Activated CD8-positive, alpha-beta memory T cell treated with anti-CD3 and anti-CD28 coated beads, Interleukin-2, amount 50 U/mL, for 48 hours (primary cell): ENCODE results near the gene SCAF11.

ENCODE experiments used
- DNase-seq: peaks from one replicate; pipeline ENCODE4 v3.0.0-alpha.2; 2020

Gene SCAF11

DNA sequence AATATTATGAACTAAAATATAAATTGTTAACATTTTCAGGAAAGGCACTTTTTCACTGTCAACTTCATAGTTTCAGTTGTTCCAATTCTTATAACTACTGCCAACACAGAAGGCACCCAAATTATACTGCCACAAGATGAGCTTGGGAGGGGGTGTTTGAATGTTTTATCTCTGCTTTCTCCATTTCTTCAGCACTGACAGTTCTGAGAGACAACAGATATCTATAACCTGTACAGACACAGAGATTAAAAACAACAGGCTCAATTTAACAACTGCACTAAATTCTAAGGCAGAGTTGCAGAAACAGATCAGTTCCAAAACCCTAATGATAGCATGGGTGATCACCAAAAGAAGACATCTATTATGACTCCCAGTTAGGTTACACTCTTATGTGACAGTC lies 12.8 kb downstream of the SCAF11 start:
- no peak for DNase-seq

DNA sequence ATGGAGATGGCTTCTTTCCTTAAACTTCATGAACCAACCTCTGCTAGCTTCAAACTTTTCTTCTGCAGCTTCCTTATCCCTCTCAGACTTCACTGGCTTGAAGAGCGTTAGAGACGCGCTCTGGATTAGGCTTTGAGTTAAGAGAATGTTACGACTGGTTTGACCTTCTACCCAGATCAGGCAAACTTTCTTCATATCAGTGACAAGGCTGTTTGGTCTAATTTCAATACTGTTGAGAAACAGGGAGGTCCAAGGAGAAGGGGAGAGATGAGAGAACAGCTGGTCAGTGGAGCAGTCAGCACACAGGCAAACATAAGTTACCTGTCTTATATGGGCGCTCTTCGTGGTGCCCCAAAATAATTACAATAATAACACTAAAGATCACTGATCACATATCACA lies 14.9 kb downstream of the SCAF11 start:
- no peak for DNase-seq

DNA sequence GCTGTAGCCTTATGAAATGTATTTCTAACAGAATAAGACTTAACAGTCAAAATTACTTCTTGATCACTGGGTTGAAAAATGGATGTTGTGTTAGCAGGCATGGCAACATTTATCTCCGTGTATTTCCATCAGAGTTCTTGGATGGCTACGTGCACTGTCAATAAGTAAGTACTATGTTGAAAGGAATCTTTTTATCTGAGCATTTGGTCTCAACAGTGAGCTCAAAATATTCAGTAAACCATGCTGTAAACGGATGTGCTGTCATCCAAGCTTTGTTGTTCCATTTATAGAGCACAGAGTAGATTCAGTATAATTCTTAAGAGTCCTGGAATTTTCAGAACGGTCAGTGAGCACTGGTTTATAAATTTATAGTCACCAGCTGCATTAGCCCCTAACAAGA lies 15.5 kb downstream of the SCAF11 start:
- no peak for DNase-seq

DNA sequence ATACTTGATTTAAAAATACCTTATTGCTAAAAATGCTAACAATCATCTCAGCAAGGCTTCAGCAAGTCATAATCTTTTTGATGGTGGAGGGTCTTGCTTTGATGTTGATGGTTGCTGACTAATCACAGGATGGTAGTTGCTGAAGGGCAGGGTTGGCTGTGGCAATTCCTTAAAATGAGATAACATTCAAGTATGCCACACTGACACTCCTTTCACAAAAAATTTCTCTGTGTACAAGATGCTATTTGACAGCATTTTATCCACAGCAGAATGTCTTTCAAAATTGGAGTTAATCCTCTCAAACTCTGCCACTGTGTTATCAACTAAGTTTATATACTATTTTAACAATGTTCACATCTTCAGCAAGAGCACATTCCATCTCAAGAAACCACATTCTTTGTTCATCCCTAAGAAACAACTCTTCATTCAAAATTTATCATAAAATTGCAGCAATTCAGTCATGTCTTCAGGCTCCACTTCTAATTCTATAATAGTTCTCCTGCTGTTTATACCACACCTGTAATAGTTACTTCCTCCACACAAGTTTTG lies 16.1 kb downstream of the SCAF11 start:
- no peak for DNase-seq

DNA sequence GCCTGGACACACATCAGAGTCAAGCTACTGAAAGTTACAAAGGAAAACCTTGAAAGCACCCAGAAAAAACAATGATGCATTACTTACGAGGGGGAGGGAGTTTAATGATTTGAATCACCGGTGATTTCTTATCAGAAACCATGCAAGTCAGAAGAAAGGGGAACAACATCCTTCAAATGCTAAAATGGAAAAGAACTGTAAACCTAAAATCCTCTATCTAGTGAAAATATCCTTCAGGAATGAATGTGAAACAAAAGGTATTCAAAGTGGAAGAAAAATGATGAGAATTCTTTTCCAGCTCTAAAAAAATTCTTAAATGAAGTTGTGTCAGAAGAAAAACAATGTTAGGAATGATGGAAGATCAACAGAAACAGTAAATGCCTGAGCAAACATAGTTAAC lies 16.8 kb downstream of the SCAF11 start:
- no peak for DNase-seq

DNA sequence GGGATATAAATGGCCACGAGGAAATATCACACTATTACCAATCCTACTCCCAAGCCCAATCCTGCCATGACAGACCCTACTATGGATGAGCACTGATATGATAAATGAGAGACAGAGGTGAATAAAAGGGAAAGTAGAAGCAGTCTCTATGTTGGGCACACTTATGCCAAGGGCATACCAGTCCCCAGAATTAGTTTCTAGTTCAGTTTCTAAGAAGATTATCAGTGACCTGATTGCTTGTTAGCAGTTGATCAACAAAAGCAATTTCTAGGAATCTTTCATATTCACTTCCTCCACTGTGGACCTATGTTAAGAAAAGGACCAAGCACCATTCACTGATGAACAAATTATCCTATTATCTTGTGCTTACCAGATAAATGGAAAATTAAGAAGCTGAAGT lies 20.0 kb downstream of the SCAF11 start:
- no peak for DNase-seq

DNA sequence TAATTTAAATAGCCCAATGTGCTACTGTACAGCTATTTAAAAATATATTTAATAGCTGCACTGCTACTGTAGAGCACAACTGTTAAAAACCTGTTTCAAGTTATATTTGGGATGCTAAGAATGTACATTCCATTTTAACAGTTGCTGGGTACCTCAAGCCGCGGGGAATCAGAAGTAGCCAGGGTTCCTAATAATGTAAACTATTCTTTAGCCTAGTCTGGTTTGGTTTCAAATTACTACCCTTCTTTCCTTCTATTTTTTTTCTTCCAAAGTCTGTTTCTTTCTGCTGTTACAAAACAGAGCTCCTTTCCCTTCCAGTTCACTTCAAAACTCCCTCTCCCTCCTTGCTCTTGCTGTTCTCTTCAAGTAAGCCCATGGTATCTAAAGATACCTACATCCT lies 21.3 kb downstream of the SCAF11 start:
- DNase-seq: no peak

DNA sequence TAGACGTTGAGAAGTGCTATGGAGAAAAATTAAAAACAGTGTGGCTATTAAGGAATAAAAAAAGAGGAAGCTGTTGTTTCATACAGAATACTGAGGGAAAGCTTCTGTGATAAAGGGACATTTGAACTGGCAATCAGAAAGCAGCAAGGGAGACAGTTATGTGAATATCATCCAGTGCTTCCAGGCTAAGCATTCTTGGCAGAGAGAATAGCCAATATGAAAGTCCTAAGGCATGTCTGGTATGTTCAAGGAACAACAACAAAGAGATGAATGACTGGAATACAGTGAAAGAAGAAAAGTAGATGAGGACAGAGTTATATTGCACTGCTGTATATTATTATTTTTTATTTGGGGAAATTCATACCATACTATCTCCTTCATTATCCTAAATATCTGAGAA lies 23.9 kb downstream of the SCAF11 start:
- no peak for DNase-seq

DNA sequence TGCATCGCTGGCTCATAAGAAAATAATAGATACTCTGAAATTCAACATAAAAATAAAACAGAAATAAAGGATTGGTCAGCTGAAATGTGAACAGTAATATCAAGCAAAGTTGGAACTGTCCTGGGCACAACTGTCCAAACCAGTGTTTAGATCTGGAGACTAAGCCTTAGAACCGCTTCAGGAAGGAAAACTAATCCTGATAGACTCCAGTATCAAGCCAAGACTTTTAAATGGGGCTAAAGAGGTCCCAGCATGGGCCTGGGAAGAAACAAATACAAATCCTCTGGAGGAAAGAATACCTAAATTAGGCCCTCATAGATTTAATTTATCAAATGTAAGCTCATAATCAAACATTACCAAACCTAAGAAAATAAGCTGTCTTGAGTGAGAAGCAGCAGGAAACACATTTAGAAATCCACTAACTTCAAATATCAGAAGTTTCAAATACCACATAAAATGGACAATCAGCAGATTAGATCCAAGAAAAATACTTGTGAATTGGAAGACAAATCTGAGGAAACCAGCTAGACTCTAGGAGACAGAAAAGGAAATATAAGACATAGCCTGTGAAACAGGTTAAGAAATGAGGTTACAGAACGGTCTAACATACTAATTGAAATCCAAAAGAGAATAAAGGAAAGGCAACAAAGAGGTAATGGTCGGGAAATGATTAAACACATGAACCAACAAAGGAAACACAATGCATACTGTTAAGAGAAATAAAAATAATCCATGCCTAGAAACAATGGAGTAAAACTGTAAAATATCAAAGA lies 27.6 kb downstream of the SCAF11 start:
- no peak for DNase-seq

DNA sequence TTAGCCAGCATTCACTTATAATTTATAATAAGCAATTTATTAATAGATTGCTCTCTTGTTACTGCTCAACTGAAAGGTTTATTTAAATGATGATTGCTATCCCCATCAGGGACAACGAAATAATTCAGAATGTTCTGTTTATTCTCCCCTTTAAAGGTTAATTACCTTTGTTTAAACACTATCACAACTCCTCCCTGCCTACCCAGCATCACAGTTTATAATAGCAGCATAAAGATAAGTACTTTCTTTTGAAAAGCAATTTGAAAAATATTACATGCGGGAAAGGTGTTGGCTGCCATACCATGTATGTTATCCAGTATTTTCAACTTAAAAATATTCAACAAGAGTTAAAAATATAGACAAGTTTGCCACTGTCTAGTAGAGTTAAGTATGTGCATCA lies 30.6 kb downstream of the SCAF11 start:
- no peak for DNase-seq

DNA sequence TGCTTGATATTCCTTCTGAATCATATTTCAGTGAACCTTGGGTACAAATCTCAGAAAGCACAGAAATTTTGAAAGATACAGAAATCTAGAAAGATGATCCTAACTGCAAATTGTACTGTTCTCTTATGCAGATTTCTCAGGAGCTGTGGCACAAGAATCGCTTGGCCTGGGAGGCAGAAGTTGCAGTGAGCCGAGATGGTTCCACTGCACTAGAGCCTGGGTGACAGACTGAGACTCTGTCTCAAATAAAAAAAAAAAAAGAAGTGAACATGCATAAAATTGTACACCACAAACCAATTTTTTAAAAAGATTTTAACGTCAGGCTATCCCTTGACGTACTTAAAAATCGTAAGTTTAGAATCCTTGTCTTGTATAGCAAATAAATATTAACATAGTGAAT lies 31.3 kb downstream of the SCAF11 start:
- no peak for DNase-seq

DNA sequence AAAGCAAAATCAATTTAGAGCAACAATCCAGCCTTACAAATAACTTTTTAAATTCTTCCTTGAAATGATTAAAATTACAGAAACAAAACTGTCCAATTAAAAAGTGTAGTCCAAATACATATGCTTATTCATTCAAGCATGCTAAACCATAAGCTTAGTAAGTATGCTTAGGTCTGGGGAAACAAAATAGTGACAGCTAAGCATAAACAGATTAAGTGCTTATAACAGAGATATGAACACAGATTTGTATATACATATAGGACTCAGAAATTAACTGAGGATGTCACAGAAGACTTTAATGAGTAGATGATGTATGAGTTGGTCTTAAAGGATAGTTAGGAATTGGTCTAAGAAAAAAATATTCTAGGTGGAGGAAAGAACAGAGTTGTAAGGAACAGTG lies 41.8 kb downstream of the SCAF11 start:
- no peak for DNase-seq

DNA sequence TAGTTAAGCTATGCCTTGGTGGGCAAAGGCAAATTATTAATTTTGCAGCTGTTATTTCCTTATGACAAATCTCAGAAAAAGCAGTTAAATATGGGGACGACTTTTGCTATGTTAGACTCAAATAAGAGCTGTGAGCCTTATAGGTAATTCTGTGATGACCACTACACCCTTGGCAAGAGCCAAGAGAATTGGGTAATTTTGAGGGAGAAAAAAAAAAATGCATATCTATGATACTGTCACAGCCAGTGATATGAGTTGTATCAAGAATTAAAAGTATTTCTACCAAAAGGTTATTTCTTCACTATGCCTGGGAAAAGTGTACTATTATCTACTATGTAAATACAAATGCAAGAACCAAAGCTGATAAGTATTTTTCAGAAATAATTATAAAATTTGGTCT lies 43.9 kb downstream of the SCAF11 start:
- DNase-seq: no peak

DNA sequence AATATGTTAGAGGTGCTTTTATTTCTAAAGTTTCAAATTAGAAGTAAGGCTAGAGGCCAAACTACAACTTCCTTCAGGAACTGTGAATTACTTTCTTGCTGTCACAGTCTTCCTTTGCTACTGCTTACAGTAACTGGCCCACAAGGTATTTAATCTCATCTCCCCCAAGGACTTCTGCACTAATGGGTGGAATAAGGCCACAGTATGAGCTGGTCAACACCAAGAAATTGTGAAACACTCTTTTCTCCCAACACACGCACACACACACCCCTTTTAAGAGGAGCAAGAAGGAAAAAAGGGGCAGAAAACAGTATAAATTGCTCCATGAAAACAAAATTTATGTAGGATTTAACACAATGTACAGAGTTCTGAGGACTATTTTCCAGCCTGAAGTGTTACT lies 45.6 kb downstream of the SCAF11 start:
- DNase-seq: no peak

DNA sequence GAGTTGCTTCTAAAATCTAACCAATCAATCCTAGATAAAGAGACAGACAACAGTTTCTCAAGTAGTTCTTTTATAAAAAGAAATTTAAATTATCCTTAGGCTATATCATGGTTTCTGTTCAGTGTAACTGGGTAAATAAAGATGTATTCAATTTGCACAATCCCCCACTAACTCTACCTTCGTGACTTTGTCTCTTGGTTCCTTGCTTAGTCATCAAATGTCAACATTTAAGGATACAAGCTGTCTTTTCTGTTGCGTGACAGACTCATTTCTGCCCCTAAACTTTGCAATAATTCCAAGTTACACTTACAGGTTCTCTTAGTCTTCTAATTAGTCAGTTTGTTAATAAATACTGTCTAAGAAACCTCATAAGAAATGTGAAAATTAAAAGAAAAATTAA lies 50.6 kb downstream of the SCAF11 start:
- no peak for DNase-seq

DNA sequence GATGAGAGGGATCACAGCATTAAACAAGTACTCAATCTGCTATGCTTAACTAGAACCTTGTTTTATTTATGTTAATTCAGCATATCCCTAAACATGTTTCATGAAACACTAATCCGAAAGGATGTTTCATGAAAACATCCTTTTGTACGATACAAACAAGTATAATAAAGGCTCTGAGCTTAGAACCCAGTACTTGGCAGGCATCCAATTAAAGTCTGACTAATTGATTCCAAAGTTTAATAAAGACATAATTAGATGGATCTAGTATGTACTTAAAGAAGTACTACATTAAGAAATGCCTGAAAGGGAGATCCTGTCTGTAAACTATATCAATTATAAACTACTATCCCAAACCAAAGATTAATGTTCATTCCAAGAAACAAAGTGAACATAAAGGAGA lies 51.8 kb downstream of the SCAF11 start:
- DNase-seq: no peak

DNA sequence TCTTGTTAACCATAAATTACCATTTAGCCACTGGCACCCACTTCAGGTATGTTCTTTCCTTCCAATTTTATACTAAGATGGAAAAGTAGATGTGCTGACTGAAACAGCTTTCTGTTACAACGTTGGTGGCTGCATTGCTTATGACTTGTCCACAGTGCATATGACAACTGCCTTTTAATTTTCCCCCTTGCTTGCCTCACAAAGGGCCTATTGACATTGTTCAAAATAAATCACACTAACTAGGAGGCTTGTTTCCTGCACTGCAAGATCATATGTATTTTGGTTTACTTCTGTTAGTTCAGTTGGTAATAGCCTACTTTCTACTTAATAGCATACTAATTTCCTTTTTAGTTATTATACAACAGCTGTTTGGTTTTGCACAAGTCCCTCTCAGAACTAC lies 55.4 kb downstream of the SCAF11 start:
- DNase-seq: no peak

DNA sequence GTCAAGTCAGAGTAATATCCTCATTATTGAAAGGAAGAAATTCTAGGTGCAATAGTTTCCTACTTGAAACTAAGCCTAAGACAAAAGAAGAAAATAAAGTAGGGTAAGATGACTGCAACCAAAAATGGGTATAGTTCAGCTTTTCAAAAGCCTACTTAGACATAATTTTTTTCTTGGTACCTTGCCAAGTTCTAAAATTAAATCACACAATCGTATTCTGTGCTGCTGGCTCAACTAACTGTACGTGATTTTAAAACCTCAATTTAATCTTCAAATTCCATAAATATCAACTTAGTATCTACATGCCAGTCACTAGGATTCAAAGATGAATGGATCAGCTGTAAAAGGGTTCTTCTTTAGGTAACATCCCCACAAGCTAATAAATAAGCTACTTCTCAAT lies 56.9 kb downstream of the SCAF11 start:
- DNase-seq: no peak

DNA sequence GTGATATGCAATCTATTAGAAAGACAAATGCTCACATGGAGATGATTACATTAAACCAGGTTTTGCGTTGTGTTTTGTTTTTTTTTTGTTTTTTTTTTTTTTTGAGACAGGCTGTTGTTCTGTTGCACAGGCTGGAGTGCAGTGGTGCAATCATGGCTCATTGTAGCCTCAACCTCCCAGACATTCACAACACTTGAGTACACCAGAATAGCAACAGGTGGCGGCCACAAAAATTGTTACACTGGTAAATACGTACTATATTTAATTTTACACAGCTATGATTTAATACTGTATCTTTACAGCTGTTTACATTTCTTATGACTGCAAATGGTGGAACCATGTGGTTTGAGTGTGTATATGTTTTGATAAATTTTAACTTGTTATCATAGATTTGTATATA lies 60.0 kb downstream of the SCAF11 start:
- no peak for DNase-seq

DNA sequence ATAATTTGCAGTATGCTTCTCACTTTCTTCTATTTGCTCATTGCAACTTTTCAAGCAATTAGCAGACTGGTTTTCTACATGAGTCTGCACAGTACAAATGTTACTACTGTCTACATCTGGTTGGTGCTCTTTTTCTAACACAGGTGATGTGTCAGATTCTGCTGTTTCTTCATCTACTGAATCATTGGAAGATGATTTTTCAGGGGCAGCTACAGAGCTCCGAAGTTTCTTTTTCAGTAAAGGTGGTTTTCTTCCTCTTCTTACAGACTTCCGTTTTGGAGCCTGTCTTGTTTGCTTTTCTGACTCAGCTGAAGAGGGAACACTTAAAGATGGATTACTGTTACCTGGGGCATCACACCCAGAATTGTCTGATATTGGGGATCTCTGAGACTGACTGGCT lies 62.1 kb downstream of the SCAF11 start:
- no peak for DNase-seq

DNA sequence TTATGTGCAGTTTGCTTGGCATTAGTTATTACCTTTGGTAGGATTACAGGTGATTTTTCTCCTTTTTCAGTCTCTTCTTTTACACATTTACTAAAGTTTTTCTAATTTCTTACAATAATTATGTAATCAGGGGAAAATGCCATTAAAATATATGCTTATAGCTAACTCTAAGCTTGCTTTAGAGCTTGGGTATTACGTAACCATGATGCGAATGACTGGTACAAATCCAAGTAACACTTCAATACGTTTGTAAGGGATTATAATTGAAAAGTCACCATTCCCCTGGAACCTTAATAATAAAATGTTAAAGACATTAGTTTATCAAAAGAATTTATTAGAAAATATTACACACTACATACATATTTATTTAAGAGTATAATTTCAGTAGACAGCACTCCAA lies 71.6 kb downstream of the SCAF11 start:
- no peak for DNase-seq

DNA sequence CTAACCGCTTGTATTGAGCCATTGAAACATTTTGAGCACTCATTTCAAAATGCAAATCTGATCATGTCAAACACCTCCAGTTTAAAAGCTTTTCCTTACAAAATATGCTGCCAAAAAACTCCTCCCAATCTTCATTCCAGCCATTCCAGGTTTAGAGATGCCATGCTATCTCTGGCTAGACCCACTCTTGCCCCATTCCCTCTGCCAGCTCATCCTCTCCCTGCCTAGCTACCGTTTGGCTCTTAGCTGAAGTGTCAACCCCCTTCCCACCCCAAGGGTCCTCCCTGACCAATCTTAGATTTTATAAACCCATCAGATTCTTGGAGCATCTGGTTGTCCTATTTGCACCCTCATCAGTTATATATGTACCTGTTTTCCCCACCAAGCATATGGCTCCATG lies 75.0 kb downstream of the SCAF11 start:
- DNase-seq: no peak

DNA sequence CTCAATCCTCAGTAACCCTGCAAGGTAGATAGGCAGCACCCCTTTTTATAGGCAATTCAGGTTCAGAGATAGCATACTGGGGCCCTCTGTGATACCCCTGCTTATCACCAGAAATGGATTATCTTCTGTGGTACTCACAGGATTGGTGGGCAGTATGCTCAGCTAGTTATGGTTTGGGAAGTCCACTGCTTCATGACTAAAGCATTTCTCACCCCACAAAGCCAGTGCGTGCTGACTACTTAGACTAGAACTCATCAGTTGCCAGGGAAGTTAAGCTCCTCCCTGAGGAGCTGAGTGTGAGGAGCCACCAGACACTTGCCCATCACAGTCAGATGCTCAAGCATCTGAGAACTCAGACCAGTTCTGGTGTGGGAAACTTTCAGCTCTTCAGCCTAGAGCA lies 76.3 kb downstream of the SCAF11 start:
- no peak for DNase-seq

DNA sequence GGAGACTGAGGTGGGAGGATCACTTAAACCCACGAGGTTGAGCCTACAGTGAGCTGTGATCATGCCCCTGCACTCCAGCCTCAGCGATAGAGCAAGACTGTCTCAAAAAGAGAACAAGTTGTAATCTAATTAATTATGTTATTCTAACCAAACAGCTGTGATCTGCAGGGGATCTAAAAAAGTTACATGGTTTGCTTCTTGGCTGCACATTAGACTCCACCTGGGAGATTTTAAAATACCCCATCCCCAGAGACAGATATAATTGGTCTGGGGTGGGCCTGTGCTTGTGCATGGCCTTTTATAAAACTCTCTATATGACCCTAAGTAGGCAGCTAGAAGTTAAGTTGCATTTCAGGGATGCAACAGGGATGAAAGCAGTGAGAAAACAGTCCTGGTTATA lies 76.7 kb downstream of the SCAF11 start:
- no peak for DNase-seq

DNA sequence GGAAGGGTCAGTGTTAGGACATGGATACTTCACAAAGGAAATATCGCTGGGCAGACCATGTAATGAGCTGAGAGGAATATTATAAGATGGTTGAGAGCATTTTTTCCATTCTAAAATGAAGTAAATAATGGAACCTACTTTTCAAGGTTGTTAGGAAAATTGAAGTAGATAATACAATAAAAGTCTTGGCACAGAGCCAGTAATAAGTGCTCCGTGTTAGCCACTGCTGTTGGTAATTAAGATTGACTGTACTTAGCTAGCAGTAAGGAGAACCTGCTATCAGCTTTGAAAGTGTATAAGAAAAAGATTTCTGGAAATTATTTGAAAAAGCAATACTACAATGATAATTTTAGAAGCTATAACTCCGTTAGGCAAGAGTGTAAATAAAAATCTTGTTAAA lies 77.6 kb downstream of the SCAF11 start:
- DNase-seq: no peak
